Left hindlimb (tissue), 1 donor: ENCODE measurements around the gene SHB.

Source experiments
- DNase-seq: peaks from one replicate; pipeline ENCODE4 v3.0.0-alpha.2; 2018

SHB gene

DNA sequence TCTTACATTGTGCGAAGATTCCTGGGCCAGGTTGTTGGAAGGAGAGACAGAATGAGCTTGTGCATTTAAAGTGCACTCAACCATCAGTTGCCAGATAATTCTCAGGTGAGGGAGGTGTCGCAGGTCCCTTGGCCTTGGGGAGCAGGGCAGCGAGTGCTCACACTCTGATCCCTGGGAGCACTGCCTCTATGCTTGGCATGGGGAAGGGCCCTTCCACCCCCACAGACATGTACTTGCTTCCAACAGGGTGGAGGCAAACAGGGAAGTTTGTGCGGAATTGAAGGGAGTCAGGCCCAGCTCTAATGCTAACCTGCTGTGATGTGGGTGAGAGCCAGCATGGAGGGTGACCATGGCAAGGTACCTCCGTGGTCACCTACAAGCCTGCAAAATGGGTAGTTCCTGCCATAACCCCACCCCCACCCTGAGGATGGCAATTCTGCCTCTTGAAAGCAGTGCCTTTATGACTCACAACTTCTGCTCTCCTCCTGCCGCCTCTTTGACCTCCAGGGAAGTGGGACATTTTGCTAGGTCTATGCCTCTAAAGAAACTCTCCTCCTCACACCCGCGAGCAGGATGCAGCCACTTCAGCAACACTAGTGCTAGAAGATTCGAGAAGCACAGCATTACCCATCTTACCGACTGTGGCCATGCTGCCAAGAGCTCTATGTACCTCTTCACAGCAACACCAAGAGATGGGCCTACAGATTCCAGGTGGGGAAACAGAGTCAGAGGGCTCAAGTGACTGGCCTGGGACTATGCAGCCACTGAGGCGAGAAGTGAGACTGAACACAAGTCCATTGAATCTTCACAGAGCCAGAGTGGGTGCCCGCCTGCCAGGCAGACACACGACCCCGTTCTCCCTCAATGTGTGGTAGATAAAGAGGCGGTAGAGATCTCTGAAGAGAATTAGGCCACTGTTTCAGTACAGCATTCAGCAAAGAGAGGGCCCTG, 143.0 kb downstream of the SHB start:
- peak; percentile 30 for DNase-seq

DNA sequence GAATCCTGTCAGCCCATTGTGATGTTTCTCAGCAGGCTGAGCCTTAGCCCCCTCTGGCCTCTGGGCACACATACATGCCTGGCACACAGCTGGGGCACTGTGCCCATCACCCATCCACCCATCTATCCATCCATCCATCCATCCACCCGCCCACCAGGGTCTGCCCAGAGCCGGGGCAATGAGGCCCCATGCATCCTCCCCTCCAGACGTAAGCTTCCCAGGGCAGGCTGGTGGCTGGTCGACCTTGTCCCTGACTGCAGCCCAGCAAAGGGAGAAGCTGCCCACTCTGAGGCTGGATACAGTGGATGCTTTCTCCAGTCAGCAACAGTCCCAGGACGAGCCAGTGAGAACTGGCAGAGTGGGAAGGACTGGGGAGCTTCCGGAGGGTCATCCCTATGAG, 144.0 kb downstream of the SHB start:
- peak; percentile 16 for DNase-seq

DNA sequence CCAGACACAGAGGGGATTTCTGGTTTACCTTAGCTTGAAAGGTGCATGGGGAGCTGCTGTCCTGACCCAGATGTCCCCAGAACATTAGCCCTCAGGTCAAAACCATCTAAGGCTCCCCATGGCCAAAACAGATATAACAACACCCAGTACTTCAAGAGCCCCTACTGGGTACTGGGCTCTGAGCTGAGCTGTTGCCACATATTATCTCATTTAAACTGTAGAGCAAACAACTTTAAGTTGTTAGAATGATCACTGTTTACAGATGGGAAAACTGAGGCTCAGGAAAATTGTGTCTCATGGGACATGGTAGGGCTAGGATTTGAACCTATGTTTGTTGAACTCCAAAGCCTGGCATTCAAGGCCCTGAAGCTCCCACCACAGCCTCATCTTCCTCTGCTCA, 144.5 kb downstream of the SHB start:
- DNase-seq: no peak

DNA sequence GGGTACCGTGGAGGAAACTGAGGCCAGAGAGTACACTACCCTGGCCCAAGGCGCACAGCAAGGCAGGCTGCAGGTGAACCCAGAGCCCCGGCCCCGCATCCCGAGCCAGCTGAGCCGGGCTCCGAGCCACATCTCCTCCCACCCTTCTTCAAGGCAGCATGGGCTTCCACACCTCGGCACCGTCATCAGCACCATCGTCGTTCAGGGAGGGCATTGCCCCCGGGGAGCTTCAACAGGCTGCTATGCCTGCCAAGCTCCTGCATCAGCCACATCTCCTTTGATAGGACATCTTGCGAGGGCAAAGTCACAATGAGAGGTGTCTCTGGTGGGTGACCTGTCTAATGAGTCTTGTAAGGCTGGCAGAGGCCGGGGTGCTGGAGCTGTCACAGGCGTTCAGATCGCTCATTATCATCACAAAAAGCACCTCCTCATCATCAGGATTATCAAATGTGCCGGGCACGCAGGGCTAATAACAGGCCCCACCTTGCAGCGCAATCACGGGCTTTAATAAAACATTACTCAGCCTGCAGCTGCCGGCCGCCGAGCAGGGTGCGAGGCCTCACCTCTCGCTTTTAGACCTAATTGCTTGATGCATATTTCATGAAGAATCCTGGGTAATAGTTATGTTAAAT, 145.1 kb downstream of the SHB start:
- peak; percentile 25 for DNase-seq

DNA sequence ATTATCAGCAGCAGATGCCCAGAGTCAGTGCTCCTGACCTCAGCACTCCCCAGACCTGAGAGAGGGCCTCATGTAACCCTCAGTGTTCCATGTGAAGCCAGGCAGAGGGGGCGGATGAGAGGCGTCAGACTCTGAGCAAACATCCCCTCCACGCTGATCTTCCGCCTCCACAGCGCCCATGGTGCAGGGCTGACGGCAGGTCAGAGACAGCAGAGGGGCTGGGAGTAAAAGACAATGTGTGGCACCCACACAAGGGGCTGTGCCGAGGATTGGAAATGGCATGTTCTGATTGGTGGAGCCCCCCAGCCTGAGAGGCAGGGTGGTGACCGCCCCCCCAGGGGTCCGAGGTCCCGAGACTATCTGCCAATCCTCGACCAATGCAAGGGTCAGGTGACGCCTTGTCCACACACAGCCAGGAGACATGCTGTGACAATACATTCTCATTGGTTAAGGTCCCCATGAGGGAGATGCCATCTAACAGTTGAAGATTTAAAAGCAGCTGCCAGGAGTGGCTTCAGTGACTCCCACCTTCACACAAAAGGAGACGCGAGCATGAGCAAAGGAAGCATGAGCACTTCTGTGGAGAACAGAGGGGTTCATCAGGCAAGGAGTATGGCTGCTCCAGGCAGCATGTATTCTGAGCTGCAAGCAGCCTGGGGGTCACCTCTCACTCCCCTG, 145.8 kb downstream of the SHB start:
- DNase-seq: peak; percentile 18

DNA sequence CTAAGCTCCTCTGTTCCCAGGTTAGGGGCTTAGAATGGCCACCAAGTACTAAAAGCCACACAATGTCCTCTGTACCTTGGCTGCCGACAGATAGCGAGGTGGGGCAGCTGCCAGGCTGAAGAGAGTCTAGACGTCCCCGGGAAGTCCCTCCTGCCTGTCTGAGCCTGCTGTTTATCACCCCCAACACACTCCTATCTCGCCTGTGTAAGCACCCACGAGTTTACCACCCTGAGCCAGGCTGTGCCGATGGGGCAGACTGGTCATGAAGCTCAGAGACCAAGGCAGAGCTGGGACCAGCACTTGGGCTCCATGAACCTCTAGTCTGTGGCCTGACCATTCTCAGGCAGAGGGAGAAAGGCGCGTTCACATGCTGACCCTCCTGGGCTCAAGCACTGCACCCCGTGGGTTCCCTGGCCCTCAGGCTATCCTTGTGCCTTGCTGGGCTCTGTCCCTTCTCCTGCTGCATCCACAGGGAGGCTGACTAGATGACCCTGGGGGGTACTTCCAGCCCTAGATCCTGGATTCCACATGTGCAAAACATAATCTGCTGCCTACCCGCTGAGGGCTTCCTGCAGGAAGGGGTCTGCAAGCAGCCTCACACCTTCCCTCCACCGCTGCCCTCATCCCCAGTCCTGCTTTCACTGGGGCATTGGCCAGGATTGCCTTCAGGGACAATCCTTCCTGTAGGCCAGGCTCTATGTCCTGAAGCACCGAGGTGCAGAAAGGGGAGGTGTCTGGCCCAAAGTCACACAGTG, 146.5 kb downstream of the SHB start:
- peak; percentile 13 for DNase-seq

DNA sequence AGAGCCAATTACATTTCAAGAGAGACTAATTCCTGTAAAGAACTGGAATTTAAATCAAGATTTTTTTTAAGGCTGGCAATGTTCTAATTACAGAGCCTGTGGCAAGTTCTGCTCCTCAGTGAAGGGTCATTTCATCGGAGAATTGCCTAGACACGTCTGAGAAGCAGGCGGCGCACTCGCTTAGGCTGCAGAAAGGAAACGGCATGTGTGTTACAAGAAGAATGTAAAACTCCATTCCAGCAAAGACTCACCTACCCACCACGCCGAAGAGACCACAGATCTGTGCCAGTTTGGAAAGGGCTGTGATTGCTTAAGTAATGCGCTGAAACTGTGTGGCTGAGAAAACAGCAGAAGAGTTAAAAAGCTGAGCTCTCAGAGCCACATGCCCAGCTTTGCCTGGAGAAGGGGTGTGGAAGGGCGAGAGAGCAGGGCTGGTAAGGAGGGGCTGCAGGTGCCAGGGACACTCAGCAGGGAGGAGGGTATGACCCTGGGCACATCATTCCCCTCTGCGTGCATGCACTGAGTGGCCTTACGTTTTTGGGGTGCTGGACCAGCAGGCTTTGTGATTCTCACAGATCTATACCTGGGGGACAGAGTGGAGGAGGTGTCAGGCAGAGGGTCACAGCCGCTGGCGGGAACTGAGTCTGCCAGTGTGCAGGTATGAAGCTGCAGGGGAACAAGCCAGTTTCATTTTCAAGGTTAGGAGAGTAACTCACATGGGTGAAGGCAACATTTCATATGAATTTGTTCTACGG, 147.3 kb downstream of the SHB start:
- DNase-seq: peak; percentile 42

DNA sequence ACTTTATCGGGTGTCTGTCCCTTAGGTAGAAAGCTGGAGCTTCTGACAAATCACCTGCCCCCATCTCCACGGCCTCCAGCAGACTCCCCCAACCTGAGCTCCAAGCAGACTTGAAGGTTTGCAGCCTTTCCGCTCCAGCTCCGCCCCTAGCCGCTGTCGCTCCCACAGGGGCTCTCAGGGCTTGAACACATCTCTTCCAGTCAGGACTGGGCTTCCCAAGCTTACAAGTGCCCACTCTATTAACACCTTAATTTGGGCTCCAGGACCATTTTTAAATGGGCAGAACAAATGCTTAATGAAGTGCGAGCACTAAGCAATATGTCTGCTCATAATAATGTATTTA, 147.9 kb downstream of the SHB start:
- no peak for DNase-seq

DNA sequence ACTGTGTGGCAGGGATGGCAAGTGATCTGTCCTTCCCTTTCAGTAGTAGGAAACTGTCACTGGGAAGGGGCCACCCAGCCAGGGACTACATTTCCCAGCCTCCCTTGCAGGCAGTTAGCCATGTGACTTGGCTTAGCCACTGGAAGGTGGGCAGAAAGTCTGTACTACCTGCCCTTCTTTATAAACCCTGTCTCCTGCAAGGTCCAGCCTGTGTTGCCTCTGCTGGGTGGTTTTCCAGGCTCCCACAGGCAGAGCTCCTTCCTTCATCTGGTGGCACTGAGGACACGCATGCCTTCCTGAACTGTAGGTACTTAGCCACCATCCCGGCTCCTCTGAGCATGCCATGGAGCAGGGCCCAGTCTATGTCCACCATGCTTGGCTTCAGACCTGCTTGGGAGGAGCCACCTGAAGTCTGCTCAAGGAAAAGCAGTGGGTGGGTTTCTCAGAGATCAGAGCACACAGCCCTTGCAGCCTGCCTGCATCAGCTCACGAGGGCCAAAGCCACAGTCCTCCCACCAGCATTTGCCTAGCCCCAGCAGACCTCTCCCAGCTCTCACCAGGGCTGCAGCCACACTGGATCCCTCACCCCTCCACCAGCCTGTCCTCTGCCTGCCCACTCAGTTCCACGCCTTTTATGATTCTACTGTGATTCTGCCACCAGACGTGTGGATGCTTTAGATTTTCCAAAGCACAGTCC, 148.4 kb downstream of the SHB start:
- DNase-seq: no peak

DNA sequence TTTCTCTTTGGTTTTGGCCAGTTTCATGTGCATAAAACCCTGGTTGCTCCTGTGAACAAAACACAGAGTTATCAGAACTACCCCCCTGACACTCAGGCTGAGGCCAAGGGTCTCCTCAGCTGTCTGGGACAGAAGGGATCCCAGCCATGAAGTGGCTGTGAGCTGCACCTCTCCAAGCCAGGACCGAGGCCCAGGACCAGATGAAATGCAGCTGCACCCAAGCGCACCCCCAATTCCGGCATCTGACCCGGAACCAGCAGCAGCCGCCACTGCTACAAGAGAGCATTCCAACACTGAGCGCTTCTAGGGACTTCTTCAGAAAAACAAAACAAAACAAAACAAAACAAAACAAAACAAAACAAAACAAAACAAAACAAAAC, 149.1 kb downstream of the SHB start:
- no peak for DNase-seq

DNA sequence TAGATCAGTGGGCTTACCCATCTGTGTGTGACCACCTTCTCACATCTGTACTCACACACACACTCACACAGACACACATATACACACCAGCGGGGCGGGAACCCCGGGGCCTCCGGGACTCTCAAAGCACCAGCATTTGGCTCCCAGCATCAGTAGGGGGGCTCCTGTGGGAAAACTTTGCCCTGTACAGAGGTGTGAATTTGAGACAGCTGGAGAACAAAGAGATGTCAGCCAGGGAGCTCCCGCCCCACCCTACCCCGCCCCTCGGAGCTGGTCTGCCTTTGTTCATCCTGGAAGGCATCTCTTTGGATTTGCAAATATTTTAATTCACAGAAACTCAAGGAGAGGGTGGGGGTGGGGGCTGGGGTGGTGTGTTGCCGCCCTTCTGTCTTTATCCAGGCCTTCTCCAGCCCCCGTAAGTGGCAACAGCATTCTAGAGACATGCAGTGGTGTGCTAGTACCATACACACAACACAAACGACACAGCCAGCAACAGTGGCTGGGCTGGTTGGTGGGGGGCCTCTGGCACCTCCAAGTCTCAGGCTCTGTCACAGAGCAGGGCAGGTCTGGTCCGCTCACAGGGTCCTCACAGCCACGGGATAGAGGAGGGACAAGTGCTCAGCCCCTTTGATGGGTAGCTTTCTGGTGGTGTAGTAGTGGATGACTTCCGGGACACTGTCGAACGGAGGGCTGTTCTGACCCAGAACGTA, 149.6 kb downstream of the SHB start:
- no peak for DNase-seq

DNA sequence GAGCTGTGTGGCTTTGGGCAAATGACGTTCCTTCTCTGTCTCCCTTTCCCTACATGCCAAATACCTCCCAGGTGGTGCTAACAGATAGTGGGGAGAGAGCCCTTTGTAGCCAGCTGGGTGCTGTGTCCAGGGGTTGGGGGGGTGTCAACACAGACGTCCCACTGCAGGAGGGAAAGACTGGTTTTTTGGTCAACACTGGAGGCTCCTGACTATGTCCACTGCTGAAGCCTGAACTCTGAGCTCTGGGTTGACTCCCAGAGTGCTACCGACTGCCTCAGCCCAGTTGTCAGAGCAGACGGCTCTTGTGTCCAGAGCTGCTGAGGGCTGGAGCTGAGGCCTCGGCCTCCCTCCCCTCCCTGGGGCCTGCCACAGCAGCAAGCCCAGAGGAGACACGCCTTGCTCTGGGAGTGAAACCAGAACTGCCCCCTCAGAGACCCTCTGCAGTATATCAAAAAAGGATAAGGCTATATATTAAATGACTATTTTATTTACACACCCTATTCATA, 150.3 kb downstream of the SHB start:
- no peak for DNase-seq

DNA sequence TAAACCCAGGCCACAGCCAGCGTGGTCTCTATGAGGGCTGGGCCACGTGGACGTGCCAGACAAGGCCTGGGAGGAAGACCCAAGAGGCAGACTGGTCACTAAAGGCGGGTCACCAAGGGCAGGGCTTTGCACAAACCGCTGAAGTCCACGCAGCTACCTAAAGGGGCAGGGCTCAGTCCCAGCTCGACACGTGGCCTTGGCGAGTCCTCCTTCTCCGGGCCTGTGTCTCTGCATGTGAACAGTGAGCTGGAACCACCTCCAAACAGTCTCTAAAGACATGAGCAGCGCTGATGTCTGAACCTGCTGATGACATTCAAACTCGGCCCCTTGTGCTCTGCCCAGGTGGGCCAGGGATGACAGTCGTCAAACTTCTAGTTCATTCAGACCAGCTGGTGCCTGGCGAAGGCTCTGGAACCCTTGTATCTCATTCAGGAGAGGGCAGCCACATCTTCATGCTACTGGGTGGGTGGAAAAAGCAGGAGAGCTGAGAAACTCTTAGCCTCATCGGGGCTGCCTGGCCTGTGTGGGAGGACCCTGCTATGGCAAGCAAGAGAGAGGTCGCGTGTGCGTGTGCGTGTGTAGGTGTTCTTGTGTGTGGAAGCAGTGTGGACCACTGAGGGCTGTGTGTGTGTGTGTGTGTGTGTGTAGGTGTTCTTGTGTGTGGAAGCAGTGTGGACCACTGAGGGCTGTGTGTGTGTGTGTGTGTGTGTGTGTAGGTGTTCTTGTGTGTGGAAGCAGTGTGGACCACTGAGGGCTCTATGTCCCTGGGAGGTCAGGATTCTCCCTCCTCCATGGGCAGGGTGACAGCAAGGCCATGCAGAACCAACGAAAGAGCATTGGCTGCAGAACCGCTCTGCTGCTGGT, 151.0 kb downstream of the SHB start:
- DNase-seq: no peak

DNA sequence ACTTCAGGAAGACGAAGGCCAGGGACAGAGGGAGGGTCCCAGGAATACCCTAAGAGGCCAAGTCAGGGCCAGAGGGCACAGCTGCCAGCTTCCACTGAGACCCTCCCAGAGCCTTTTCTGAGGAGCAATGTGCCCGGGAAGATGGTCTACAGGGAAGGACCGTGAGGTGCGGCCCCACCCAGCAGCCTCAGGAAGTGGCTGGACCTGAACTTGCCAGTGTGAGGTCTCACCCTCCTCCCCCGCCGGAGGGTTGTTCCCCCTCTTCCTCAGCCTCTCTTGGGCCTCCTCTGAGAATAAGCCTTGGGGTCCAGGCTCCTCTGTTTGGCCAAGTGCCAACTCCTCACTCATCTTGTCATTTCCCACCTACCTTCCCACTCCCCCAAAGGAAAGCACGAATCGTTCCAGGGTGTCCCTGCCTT, 151.7 kb downstream of the SHB start:
- no peak for DNase-seq

DNA sequence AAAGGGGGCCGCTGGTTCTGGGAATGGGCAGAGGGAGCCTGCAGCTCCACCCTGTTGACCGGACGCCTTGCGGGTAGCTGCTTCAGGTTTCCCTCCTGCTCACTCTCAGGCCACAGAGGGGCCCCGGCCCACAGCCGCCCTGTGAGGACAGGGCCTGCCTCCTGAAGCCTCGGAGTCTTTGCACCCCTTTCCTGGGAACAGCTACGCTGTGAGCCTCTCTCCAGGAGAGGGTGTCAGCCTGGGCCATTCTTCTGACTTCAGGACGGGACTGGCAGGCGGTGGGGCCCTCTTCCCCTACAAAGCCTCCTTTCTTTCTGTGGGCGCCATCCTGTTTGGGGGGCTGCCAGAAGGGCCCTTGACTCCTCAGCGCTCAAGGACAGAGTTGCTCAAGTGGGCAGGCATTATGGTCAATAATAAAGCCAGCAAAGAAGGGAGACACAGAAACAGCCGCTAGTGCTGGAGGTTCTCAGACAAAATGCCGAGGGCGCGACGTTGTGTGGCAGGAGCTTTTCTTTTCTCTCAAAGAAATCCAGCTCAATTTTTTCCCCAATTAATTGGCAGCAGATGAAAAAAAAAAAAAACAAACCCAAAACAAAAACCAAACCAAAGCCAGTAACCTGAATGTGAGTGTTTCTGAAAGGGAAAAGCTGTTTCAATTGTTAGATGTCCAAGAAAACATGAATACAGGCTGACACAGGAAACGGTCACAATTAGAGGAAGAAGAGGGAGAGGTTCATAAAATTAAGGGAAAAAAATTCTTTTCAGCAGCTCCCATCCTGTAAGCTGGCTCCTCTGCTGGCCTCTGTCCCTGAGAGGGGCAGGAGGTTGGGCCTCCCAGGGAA, 152.3 kb downstream of the SHB start:
- DNase-seq: no peak

DNA sequence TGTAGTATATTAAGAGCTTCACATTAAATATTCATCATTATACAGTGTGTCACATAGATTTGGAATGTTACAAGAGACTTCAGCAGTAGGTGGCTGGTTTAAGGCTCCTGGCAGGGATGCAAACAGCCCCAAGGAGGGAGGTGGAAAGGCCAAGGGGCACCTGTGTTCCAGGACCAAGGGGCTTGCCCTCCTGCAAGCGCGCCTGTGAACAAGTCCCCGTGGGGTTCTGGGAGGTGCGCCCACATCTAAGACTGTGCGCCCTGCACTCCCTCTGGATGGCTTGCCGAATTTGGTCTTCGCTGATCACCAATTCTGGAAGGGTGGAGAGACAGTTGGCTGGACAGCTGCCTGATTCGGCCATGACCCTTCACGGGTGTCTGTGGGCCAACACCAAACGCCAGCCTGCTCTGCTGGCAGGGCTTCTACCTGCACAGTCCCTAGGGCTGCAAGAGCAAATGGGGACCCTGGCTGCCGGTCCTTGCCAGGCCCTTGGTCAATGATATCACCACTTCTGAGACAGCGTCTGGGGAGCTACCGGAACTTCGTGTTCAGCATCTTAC, 153.0 kb downstream of the SHB start:
- DNase-seq: no peak

DNA sequence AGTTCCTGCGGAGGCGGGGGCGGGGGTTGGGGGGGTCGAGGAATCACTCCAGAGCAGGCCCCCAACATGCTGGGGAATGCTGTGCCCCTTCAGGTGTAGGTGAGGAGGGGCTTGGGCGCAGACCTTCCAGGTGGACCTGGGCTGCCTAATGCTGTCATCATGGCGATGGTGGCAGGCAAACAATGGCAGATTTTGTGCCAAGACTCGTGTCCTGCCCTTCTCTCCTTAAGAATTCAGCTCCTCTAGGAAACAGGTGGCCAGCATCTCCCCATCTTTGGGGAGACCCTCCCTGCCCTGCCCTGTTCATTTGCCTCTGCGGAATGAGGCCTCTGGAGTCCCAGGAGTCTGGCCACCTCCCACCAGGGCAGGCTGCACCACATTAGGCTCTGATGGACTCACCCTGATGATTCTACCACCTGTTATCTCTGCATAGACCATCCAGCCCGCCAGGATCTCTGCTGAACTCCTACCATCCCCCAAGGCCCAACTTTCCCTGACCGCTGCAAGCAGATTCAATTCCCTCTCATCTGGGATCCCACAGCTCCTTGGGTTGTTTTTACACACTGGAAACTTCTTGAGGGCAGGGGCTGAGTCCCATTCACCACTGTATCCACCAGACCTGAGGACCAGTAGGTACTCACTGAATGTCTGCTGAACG, 154.2 kb downstream of the SHB start:
- DNase-seq: no peak

DNA sequence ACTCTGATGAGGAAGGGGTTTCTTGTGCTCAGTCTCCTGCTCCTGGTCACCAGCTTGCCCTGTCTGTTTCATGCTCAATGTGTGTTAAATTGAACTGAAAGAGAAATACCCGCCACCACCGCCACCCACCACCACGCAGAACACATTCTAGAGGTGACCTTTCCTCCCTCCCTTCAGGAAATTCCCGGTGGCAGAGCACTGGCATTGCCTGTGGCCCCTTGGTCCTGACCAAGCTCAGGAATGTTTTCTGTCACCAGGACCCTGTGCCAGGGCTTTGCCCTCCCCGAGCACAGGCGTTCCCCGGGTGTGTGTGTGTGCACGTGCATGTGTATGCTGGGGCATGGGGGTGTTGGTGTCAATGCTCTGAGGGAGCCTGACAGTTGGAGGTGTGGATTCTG, 154.9 kb downstream of the SHB start:
- DNase-seq: no peak
